Measurements from ENCODE around the gene TNFRSF25. TPM values are rescaled to one million over a fixed set of nuclear protein-coding genes. Genes with fewer than 3 reads are reported as not detected.

Gene TNFRSF25, protein sequence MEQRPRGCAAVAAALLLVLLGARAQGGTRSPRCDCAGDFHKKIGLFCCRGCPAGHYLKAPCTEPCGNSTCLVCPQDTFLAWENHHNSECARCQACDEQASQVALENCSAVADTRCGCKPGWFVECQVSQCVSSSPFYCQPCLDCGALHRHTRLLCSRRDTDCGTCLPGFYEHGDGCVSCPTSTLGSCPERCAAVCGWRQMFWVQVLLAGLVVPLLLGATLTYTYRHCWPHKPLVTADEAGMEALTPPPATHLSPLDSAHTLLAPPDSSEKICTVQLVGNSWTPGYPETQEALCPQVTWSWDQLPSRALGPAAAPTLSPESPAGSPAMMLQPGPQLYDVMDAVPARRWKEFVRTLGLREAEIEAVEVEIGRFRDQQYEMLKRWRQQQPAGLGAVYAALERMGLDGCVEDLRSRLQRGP
- 60.7 TPM for total RNA-seq

GRCh38 chr1:6466023-6466422 lies at the start of gene TNFRSF25:
Gene TNFRSF25, minus strand, starts transcription at chr1:6466173. Its CDS starts 66 bp downstream, at chr1:6466107.
- Histone ChIP-seq H3K4me3 (ENCODE audit: low read length) (peak within 1 kb of the TSS; percentile 47), H3K27me3 (ENCODE audit: insufficient read depth, low read length) (no peaks in the 10 kb centered on the region), H3K4me1 (ENCODE audit: insufficient read depth, low read length) (peaks cover 22% of the 10 kb centered on the region), H3K9me3 (ENCODE audit: low read depth, low read length) (no peaks in the 10 kb centered on the region)

DNA sequence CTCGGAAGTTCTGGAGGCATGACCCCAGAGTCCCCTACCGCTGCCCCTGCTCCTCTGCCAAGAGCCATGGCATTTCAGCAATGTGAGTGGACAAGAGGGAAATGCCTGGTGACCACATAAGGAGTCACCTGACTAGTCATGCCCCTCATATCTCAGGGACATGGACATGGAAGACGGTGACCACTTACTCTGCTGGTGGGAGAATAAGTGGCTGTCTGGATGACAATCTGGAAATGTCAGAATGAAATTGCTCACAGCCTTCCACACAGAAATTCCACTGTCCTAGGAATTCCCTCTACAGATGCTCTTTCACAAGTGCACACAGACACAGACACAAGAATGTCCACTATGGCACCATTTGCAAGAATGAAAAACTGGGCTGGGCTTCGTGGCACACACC lies 49.8 kb upstream of the TNFRSF25 start:
- no peaks in the 10 kb centered on the region for H3K9me3 ChIP-seq (ENCODE audit: low read depth, low read length)
- no peak overlapping the region for H3K4me3 ChIP-seq (ENCODE audit: low read length)
- no peaks in the 10 kb centered on the region for H3K27me3 ChIP-seq (ENCODE audit: insufficient read depth, low read length)
- H3K4me1 ChIP-seq (ENCODE audit: insufficient read depth, low read length) = no peaks in the 10 kb centered on the region

DNA sequence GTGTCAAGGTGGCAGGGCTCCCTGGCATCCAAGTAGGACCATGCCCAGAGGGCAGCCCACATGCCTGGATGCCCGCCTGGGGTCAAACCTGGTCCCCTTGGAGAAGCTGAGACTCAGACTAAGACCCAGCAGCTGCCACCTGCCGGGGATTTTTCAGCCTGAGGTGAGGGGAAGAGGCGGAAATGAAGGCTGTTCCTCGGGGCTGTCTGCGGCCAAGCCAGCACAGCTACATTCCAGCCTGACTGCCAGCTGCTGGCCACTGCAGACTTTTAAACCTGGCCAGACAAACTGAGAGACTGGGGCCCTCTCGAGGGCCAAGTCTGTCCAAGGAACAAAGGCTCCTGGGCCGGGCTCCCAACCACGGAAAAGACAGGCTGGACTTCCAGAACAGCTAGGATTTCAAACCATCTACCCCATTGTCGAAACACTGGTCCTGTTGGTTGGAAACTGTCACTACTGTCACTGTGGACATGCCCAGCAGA lies 47.4 kb upstream of the TNFRSF25 start:
- no peaks in the 10 kb centered on the region for H3K9me3 ChIP-seq (ENCODE audit: low read depth, low read length)
- no peaks in the 10 kb centered on the region for H3K4me1 ChIP-seq (ENCODE audit: insufficient read depth, low read length)
- no peak overlapping the region for H3K4me3 ChIP-seq (ENCODE audit: low read length)
- no peaks in the 10 kb centered on the region for H3K27me3 ChIP-seq (ENCODE audit: insufficient read depth, low read length)

DNA sequence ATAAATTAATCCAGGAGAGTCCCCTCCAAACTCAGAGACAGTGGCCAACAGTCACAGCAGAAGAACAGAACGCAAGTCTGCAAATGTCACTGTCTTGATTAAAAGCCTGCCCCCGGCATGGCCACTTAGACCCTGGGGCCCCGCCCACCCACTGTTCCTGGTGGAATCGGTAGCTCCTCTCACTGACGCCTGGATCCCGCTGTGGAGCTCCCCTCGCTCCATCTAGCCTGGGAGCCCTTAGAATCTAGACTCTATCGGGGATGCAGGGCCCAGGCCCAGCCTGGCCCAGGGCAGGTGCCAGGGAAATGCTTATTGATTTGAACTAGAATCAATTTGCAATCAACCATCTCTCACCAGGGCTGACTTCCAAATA lies 46.9 kb upstream of the TNFRSF25 start:
- Histone ChIP-seq H3K4me3 (ENCODE audit: low read length) (no peak overlapping the region), H3K27me3 (ENCODE audit: insufficient read depth, low read length) (no peaks in the 10 kb centered on the region), H3K9me3 (ENCODE audit: low read depth, low read length) (no peaks in the 10 kb centered on the region), H3K4me1 (ENCODE audit: insufficient read depth, low read length) (no peaks in the 10 kb centered on the region)

- Histone ChIP-seq H3K4me3 (ENCODE audit: low read length) (no peak overlapping the region), H3K9me3 (ENCODE audit: low read depth, low read length) (no peaks in the 10 kb centered on the region), H3K27me3 (ENCODE audit: insufficient read depth, low read length) (no peaks in the 10 kb centered on the region), H3K4me1 (ENCODE audit: insufficient read depth, low read length) (no peaks in the 10 kb centered on the region)
These were observed 46.4 kb upstream of the TNFRSF25 start for GRCh38 chr1:6512245-6512907.

DNA sequence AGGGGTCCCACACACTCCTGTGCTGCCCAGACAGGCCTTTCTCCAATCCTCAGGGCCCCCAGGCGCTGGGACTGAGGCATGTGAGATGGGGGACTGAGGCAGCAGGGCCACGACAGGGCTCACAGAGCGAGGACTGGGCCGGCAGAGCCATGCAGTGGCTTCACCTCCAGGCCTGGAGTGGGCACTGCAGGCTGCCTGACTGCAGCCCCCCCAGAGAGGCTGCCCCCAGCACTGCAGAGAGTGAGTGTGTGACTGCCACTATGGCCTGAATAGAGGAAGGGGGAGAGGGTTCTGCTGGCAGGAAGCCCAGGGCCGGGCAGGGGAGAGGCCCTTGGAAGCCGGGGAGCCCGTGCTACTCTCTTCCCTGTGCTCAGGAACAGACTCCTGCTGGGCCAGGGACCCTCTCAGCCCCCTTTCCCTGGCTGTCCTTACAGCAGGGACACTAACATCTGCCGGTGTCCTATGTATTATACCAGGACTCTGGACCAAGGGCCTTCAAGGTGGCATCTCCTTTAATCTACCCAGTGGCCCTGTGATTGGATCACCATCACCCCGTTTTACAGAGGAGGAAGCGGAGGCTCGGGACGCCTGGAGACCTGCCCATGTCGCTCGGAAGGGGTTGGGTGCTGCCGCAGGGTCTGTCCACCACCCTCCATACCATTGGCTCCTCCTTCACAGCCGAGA lies 45.7 kb upstream of the TNFRSF25 start:
- Histone ChIP-seq H3K4me3 (ENCODE audit: low read length) (no peak overlapping the region), H3K4me1 (ENCODE audit: insufficient read depth, low read length) (no peaks in the 10 kb centered on the region)

DNA sequence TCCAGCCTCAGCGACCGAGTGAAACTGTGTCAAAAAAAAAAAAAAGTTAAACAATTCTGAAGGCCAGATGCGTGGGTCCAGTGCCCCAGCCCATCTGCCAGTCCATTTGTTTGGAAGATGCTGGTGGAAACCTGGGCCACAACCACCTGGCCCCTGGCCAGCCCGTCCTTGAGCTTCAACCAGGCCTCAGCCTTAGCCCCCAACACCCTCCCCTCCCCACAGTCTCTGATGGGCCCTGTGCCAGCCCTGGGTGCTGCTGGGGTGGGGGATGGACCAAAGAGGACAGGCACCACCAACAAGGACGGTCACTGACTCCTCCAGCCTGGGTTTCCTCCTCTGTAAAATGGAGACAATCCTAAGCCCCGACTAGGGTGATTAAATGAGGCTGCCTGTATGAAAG lies 45.1 kb upstream of the TNFRSF25 start:
- H3K4me3 ChIP-seq (ENCODE audit: low read length) = no peak overlapping the region
- no peaks in the 10 kb centered on the region for H3K4me1 ChIP-seq (ENCODE audit: insufficient read depth, low read length)
- no peaks in the 10 kb centered on the region for H3K9me3 ChIP-seq (ENCODE audit: low read depth, low read length)
- H3K27me3 ChIP-seq (ENCODE audit: insufficient read depth, low read length) = no peaks in the 10 kb centered on the region

More for the DNA sequence above, 45.7 kb upstream of the TNFRSF25 start:
- Histone ChIP-seq H3K9me3 (ENCODE audit: low read depth, low read length) (no peaks in the 10 kb centered on the region), H3K27me3 (ENCODE audit: insufficient read depth, low read length) (no peaks in the 10 kb centered on the region)

DNA sequence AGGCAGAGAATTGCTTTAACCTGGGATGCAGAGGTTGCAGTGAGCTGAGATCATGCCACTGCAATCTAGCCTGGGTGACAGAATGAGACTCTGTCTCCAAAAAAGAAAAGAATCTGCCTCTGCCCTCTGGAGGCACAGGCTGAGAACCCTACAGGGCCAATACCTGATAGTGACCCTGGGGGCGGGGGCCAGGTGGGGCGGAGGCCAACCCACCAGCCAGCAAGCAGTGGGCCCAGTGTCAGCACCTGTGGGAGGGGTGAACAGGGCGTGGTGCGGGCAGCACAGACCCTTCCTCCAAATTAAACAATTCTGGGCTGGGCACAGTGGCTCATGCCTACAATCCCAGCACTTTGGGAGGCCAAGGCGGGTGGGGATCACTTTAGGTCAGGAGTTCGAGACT lies 44.5 kb upstream of the TNFRSF25 start:
- Histone ChIP-seq H3K9me3 (ENCODE audit: low read depth, low read length) (no peaks in the 10 kb centered on the region), H3K4me1 (ENCODE audit: insufficient read depth, low read length) (no peaks in the 10 kb centered on the region), H3K4me3 (ENCODE audit: low read length) (no peak overlapping the region), H3K27me3 (ENCODE audit: insufficient read depth, low read length) (no peaks in the 10 kb centered on the region)

DNA sequence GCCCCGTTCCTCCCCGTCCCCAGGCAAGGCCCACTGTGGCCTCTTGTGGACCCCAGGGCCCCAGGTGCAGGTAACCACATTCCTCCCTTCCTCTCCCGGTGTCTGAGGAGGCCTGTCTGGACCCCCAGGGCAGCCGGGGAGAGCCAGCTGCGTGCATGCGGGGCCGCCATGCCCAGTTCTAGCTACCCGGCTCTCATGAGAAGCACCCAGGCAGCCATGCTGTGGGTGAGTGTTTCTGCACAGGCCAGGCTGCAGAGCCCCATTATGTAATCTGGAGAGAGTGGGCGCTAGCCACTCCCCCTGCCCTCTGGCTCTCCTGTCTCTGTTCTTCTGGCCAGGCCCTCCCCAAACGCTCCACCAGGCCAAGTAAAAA lies 43.9 kb upstream of the TNFRSF25 start:
- no peaks in the 10 kb centered on the region for H3K27me3 ChIP-seq (ENCODE audit: insufficient read depth, low read length)
- no peak overlapping the region for H3K4me3 ChIP-seq (ENCODE audit: low read length)
- H3K4me1 ChIP-seq (ENCODE audit: insufficient read depth, low read length) = no peaks in the 10 kb centered on the region
- H3K9me3 ChIP-seq (ENCODE audit: low read depth, low read length) = no peaks in the 10 kb centered on the region

DNA sequence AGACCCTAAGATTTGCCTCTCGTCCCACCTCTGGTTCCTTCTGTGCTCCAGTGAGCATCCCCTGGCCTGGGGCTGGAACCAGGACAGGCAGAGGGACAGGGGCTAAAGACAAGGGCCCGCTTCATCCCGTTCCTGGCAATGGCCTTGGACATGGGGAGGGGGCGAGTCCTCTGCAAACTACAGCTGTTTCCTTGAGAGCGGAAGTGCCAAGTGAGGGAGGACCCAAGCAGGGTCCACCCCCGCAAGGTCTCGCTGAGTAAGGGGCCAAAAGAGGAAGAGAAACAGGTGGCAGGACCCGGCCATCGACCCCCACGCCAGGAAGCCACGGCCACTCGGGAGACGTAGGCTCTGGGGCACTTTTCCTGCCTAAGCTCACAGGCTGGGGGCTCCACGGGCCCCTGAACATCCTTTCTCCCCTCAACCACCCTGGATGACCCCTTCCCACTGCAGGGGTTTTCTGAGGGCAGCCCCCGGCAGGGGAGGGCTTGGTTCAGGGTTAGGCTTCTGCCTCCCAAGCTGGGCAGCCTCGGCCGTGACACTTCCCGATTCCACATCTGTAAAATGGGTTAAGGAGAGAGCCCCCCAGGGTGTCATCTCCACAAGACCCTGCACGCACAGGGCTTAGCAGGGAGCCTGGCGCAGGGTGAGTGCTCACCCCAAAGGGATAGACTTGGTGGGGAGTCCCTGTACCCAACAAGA lies 43.4 kb upstream of the TNFRSF25 start:
- no peak overlapping the region for H3K4me3 ChIP-seq (ENCODE audit: low read length)
- no peaks in the 10 kb centered on the region for H3K9me3 ChIP-seq (ENCODE audit: low read depth, low read length)
- H3K27me3 ChIP-seq (ENCODE audit: insufficient read depth, low read length) = no peaks in the 10 kb centered on the region
- no peaks in the 10 kb centered on the region for H3K4me1 ChIP-seq (ENCODE audit: insufficient read depth, low read length)

DNA sequence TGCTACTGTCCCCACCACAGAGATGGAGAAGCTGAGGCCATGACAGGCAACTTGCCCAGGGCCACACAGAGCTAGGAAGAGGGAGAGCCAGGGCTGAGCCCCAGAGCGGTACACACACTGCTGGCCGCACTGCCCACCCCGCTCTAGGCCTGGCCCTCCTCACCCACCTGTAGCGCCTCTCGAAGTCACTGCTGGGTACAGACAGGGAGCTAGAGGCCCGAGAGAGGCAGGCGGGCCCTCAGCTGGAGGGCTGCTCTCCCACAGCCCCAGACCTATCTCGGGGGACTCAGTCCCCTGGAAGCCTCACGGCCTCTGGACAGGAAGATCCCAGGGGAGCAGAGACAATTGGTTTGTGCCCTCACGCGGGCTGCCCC lies 42.8 kb upstream of the TNFRSF25 start:
- no peaks in the 10 kb centered on the region for H3K4me1 ChIP-seq (ENCODE audit: insufficient read depth, low read length)
- no peaks in the 10 kb centered on the region for H3K27me3 ChIP-seq (ENCODE audit: insufficient read depth, low read length)
- no peaks in the 10 kb centered on the region for H3K9me3 ChIP-seq (ENCODE audit: low read depth, low read length)
- no peak overlapping the region for H3K4me3 ChIP-seq (ENCODE audit: low read length)

DNA sequence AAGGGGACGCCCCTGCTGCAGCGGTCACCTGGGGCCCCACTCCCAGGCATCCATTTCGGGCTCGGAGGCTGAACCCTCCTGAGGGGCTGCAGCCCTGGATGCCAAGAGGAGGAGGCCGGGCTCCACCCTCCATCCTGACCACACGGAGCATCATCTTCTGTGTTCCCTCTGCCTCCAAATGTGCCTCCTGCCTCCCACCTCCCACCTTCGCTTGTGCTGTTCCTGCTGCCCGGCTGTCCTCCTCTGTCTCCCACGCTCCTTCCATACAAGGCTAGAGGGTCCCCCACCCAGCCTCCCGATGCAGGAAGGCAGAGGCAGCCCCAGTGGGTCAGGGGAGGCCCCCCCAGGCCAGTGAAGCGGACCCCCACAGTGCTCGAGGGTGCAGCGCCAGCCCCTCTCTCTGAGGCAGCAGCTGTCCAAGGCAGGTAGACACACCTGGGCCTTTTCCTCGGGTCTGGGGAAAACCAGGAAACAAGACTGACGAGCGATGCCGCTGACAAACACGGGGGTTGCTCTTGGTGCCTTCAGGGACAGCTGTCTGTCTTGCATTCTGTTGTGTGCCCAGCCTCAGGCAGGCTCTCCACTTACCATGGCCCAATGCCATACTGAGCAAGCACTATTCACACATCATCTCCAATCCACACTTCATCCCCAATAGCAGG lies 42.3 kb upstream of the TNFRSF25 start:
- no peaks in the 10 kb centered on the region for H3K4me1 ChIP-seq (ENCODE audit: insufficient read depth, low read length)

DNA sequence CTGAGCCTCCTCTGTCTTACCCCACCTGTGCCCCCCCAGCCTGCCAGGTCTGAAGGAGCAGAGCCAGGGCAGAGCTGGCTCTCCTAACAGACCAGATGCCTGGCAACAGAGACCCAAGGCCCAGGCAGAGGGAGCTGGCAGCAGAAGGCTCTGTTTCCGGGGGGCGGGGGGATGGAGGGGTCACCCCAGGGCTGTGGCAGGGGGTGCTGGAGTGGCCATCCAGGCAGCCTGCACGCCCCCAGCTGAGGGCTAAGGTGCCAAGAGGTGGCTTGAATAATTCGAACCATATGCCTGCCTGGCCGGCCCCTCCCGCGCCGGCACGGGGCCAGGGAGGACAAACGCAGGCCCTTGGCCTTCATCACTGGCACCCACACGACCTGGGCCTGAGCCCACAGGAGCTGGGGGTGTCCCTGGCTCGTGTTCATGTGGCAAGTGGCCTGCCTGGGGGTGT lies 41.5 kb upstream of the TNFRSF25 start:
- H3K9me3 ChIP-seq (ENCODE audit: low read depth, low read length) = no peaks in the 10 kb centered on the region
- H3K4me1 ChIP-seq (ENCODE audit: insufficient read depth, low read length) = no peaks in the 10 kb centered on the region
- no peaks in the 10 kb centered on the region for H3K27me3 ChIP-seq (ENCODE audit: insufficient read depth, low read length)
- no peak overlapping the region for H3K4me3 ChIP-seq (ENCODE audit: low read length)

More for the DNA sequence above, 42.3 kb upstream of the TNFRSF25 start:
- H3K4me3 ChIP-seq (ENCODE audit: low read length) = no peak overlapping the region
- no peaks in the 10 kb centered on the region for H3K9me3 ChIP-seq (ENCODE audit: low read depth, low read length)
- no peaks in the 10 kb centered on the region for H3K27me3 ChIP-seq (ENCODE audit: insufficient read depth, low read length)

GRCh38 chr1:6507037-6507428 lies 41.1 kb upstream of the TNFRSF25 start:
- no peaks in the 10 kb centered on the region for H3K4me1 ChIP-seq (ENCODE audit: insufficient read depth, low read length)
- H3K9me3 ChIP-seq (ENCODE audit: low read depth, low read length) = no peaks in the 10 kb centered on the region
- H3K27me3 ChIP-seq (ENCODE audit: insufficient read depth, low read length) = no peaks in the 10 kb centered on the region
- H3K4me3 ChIP-seq (ENCODE audit: low read length) = no peak overlapping the region

Measured in mononuclear cell (primary cell).